Lower leg skin (tissue), 4 donors: ENCODE data around the gene TBX2. TPM values are rescaled to one million over a fixed set of nuclear protein-coding genes. Genes with fewer than 3 reads are reported as not detected.

Experiments used
- DNase-seq, 2 donors: peaks; one replicate each; pipeline ENCODE4 v3.0.0-alpha.2; 2019; ENCODE audit warnings: low spot score in 2 of 2
- H3K4me3 ChIP-seq: fragments of 200-600 bp; sonication (generic); 2 replicates; pipeline ENCODE4 v1.5.1; 2017; ENCODE audit warnings: mild to moderate bottlenecking, low read depth; ENCODE audit not compliant: poor library complexity, severe bottlenecking
- CTCF ChIP-seq, 3 donors: fragments of 450-650 bp; IDR thresholded peaks; one replicate each; pipeline ENCODE4 v1.5.1; 2016; ENCODE audit warnings: antibody characterized with exemption in 3 of 3, mild to moderate bottlenecking in 3 of 3, moderate library complexity in 2 of 3
- POLR2A ChIP-seq, 2 donors: fragments of 450-650 bp; IDR thresholded peaks; one replicate each; pipeline ENCODE4 v1.6.1; 2016 to 2017; ENCODE audit warnings: antibody characterized with exemption in 2 of 2, mild to moderate bottlenecking in 1 of 2, moderate library complexity in 1 of 2
- WGBS, 2 donors: methylation state at CpG; one replicate each; pipeline ENCODE4 v1.1.5; 2018; 5-methylcytosine and 5-hydroxymethylcytosine counted together
- intact Hi-C: fragments of 100-400 bp; cut with DNase I; formaldehyde crosslinking; loops from one replicate; pipeline ENCODE4 v1.15.0; 2023; ENCODE audit warnings: low total_unique reads
- total RNA-seq, 4 donors: library from RNA; depleted of rRNA; stranded (reverse); fragments of >200 nt; gene quantifications; one replicate each; pipeline ENCODE4 v1.1.0, GENCODE V29; 2016

The TBX2 gene
- total RNA-seq = 1 to 10 TPM in 3 of 4 donors, under 1 TPM in 1; 0.25 to 9.1 (median 5.7) TPM

- WGBS, 2 donors = 2% methylated on average over 43 to 61 of the region's 98 CpGs
- H3K4me3 ChIP-seq = peak within 1 kb of the TSS; percentile 21
- TF ChIP-seq POLR2A (IDR thresholded peaks at IDR 0.05) (no peak), CTCF (IDR thresholded peaks at IDR 0.05) (no peak)
- DNase-seq = no peak
- intact Hi-C loops = loop anchor here (10.0 kb wide), 1 partner anchor 685 kb away; no protein-coding TSS in a partner anchor
Measured at GRCh38 chr17:61399131-61400065, at the start of gene TBX2. TBX2 (plus strand) TSS chr17:61399843; CDS start chr17:61400177, 334 bp downstream.

GRCh38 chr17:61351745-61352407 lies 47.8 kb upstream of the TBX2 start:
- intact Hi-C loops = loop anchor here (1.0 kb wide), 1 partner anchor 48 kb away; no protein-coding TSS in a partner anchor
- no peak overlapping the region for H3K4me3 ChIP-seq
- TF ChIP-seq POLR2A (IDR thresholded peaks at IDR 0.05) = no peak
- no peak for TF ChIP-seq CTCF (IDR thresholded peaks at IDR 0.05)
- DNase-seq = no peak
- 91 to 93% methylated on average over 5 of the region's 5 CpGs for WGBS, 2 donors

DNA sequence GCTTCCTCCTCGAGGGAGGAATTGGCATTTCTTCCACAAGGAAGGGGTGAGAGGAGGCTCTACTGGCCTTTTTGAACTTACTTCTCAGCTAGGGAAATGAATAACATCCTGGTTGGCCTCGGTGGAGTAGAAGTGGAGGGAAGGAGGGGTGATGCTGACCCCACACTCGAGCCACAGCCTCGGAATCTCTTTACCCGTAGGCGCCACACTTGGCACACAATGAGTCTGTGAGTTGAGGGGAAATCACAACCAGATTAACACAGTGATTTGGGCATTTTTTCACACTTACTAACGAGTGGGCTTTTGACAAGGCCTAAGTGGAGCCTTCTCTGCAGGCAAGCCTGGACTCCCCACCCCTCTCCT lies 47.3 kb upstream of the TBX2 start:
- intact Hi-C loops = loop anchor here (1.0 kb wide), 1 partner anchor 48 kb away; no protein-coding TSS in a partner anchor
- no peak for DNase-seq
- no peak overlapping the region for H3K4me3 ChIP-seq
- TF ChIP-seq CTCF (IDR thresholded peaks at IDR 0.05) (no peak), POLR2A (IDR thresholded peaks at IDR 0.05) (no peak)
- 70 to 71% methylated on average over 7 of the region's 7 CpGs for WGBS, 2 donors

DNA sequence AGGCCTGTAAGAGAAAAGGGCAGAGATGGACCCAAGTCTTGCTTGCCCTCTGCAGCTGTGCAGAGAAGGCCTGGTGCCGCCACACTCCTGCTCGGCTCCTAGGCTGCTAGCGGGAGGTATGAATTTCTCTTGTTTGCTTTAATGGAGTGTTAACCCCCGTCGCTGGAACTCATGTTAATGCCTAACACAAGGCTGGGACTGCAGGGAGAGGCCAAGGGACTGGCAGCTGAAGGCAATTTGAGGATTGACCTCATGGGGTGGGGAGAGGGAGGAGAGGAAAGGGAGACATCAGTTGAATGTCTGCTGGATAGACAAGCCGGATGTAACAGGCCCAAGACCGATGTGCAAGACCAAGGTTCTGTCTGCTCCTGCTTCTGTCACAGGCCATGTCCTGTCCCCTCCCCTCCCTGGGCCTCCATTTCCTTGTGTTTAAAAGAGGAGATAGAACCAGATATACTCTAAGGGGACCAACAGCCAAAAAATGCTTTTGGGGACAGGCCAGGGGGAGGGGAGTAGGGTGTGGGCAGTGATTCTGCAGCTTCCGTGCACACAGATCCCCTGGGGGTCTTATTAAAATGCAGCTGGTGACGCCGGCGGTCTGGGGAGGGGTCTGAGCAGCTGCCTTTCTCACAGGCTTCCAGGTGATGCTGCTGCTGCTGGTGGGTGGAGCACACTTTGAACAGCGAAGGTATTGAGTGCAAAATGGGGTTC lies 46.7 kb upstream of the TBX2 start:
- intact Hi-C loops = loop anchor here (1.0 kb wide), 1 partner anchor 49 kb away; no protein-coding TSS in a partner anchor
- no peak for DNase-seq
- no peak overlapping the region for H3K4me3 ChIP-seq
- TF ChIP-seq CTCF (IDR thresholded peaks at IDR 0.05) (no peak), POLR2A (IDR thresholded peaks at IDR 0.05) (no peak)
- WGBS, 2 donors = 80 to 84% methylated on average over 12 of the region's 12 CpGs

DNA sequence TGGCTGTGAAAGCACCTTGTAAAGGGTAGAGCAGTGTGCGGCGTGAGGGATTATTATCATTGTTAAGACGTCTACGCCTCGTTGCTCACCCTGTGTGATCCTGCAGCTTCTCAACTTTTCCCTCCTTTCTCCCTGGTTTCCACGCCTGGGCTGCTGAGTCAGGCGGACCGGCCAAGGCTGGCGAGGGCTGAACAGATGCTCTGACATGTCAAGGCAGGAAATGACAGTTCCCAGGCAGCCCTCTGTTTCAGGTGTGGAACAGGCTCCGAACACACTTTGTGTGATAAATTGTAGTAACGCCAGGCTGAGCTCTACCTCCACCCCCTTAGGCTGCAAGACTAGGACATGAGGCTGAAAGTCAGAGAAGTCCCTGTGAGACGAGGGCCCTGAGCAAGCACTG lies 46.0 kb upstream of the TBX2 start:
- intact Hi-C loops = no loop called here
- WGBS, 2 donors = 71 to 95% methylated on average over 12 of the region's 12 CpGs
- no peak for DNase-seq
- no peak for TF ChIP-seq POLR2A (IDR thresholded peaks at IDR 0.05)
- no peak for TF ChIP-seq CTCF (IDR thresholded peaks at IDR 0.05)
- no peak overlapping the region for H3K4me3 ChIP-seq
